ENCODE results near the gene DIS3L2. TPM values are rescaled to one million over a fixed set of nuclear protein-coding genes. Genes with fewer than 3 reads are reported as not detected.

The DIS3L2 gene
- total RNA-seq, 1 donor from 2014 or later, result 53.6 TPM

DNA sequence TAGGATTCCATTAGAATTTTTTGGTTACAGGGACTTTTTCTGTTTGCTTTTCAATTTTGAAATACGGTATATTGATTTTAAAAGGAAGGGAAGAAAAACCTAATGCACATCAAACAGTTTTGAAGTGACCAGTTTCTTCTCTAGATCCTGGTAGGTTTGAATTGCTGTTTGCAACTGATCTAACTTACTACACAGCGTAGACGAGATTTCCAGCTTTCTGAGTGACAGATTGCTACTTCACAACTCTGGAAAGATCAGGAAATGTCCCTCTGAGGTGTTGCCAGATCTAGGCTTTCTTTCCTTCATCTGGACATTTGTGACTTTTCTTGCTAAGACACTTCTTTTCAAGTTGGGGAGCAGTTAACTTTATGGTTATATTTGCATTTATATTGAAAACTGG is 112.2 kb downstream of the DIS3L2 start:
- no peaks in the 10 kb centered on the region for H3K36me3 Mint-ChIP-seq
- no peak overlapping the region for H3K27ac Mint-ChIP-seq
- H3K27me3 Mint-ChIP-seq, result no peaks in the 10 kb centered on the region
- H3K4me3 Mint-ChIP-seq, result no peak overlapping the region
- H3K9me3 Mint-ChIP-seq, result no peaks in the 10 kb centered on the region
- no peak for TF ChIP-seq CTCF (conservative IDR thresholded peaks at IDR 0.05)
- DNase-seq (ENCODE audit: extremely low spot score, unreplicated experiment), result no peak
- peaks cover 22% of the 10 kb centered on the region for H3K4me1 Mint-ChIP-seq (ENCODE audit: unreplicated experiment)

DNA sequence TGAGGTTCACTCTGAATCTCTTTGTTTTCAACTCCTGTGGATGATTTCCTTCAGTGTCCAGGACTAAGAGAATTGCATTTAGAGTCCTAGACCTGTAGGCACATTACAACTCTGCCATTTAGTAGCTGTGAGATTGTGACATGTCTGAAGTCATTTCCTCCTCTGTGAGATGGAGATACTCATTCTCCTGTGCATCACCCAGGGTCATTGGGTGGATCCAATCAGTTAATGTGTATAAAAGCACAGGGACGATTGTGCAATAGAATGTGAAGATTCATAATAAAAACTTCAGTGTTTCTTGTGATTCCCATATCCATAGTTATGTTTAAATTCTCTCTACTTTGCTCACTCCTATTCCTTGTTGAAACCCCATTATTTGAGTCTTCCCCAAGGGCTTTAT is 113.6 kb downstream of the DIS3L2 start:
- TF ChIP-seq CTCF (conservative IDR thresholded peaks at IDR 0.05), result no peak

GRCh38 chr2:232075859-232076258 is 114.3 kb downstream of the DIS3L2 start:
- no peaks in the 10 kb centered on the region for H3K9me3 Mint-ChIP-seq
- TF ChIP-seq CTCF (conservative IDR thresholded peaks at IDR 0.05), result no peak
- DNase-seq (ENCODE audit: extremely low spot score, unreplicated experiment), result no peak
- H3K4me1 Mint-ChIP-seq (ENCODE audit: unreplicated experiment), result peaks cover 15% of the 10 kb centered on the region
- no peaks in the 10 kb centered on the region for H3K27me3 Mint-ChIP-seq
- H3K27ac Mint-ChIP-seq, result no peak overlapping the region
- H3K36me3 Mint-ChIP-seq, result peaks cover 7% of the 10 kb centered on the region
- no peak overlapping the region for H3K4me3 Mint-ChIP-seq

More for the DNA sequence above, 113.6 kb downstream of the DIS3L2 start:
- Mint-ChIP-seq H3K27me3 (no peaks in the 10 kb centered on the region), H3K9me3 (no peaks in the 10 kb centered on the region), H3K36me3 (peaks cover 5% of the 10 kb centered on the region), H3K4me1 (ENCODE audit: unreplicated experiment) (peaks cover 15% of the 10 kb centered on the region), H3K27ac (no peak overlapping the region), H3K4me3 (no peak overlapping the region)
- DNase-seq (ENCODE audit: extremely low spot score, unreplicated experiment), result no peak

DNA sequence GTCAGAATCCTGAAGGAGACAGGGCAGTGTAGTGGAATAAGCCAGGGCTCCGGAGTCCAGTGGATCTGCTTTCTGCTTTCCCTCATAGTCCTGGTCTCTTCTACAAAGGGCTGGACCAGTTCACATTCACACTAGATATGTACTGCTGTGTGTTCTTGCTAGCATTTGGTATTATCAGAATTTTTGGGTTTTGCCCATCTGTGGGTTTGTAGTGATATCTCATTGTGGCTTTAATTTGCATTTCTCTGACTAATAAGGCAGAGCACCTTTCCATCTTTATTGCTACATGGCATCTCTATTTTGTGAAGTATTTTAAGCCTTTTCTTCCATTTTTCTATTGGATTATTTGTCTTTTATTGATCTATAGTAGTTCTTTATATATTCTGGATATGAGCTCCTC is 114.8 kb downstream of the DIS3L2 start:
- Mint-ChIP-seq H3K9me3 (no peaks in the 10 kb centered on the region), H3K36me3 (peaks cover 9% of the 10 kb centered on the region), H3K4me3 (no peak overlapping the region), H3K27ac (no peak overlapping the region), H3K4me1 (ENCODE audit: unreplicated experiment) (peaks cover 15% of the 10 kb centered on the region), H3K27me3 (no peaks in the 10 kb centered on the region)
- no peak for DNase-seq (ENCODE audit: extremely low spot score, unreplicated experiment)
- no peak for TF ChIP-seq CTCF (conservative IDR thresholded peaks at IDR 0.05)

- peaks cover 15% of the 10 kb centered on the region for H3K4me1 Mint-ChIP-seq (ENCODE audit: unreplicated experiment)
- H3K27me3 Mint-ChIP-seq, result no peaks in the 10 kb centered on the region
- H3K9me3 Mint-ChIP-seq, result no peaks in the 10 kb centered on the region
- no peak for TF ChIP-seq CTCF (conservative IDR thresholded peaks at IDR 0.05)
- no peak overlapping the region for H3K27ac Mint-ChIP-seq
- DNase-seq (ENCODE audit: extremely low spot score, unreplicated experiment), result no peak
- no peak overlapping the region for H3K4me3 Mint-ChIP-seq
- peaks cover 10% of the 10 kb centered on the region for H3K36me3 Mint-ChIP-seq
These were observed 115.2 kb downstream of the DIS3L2 start for GRCh38 chr2:232076736-232077135.

DNA sequence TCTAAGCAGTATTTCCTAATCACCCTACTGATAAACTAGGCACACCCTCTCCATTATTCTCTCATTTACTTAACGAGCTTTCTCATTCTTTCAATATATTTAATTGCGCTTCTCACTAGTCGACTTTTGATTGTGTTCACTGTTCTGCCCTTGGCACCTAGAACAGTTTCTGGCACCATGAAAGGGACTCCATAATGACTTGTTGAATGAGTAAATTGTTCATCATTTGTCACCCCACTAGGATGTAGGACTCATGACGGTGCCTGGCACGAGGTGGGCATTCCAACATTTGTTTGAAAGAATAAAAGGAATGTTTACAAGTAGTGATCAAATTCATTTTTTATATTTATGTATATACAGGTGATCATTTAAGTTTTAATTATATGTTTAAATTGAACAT is 123.7 kb downstream of the DIS3L2 start:
- no peak overlapping the region for H3K27ac Mint-ChIP-seq
- no peak for TF ChIP-seq CTCF (conservative IDR thresholded peaks at IDR 0.05)
- DNase-seq (ENCODE audit: extremely low spot score, unreplicated experiment), result no peak
- no peaks in the 10 kb centered on the region for H3K27me3 Mint-ChIP-seq
- H3K4me3 Mint-ChIP-seq, result no peak overlapping the region
- peaks cover 4% of the 10 kb centered on the region for H3K9me3 Mint-ChIP-seq
- H3K4me1 Mint-ChIP-seq (ENCODE audit: unreplicated experiment), result no peaks in the 10 kb centered on the region
- peaks cover 14% of the 10 kb centered on the region for H3K36me3 Mint-ChIP-seq

Measured in type B pancreatic cell (in vitro differentiated cells).